A549 (cell line): Measurements from ENCODE around the gene GPT2.

Source experiments
- CHD2 ChIP-seq: fragments of 150-350 bp; IDR thresholded peaks from 2 replicates; pipeline ENCODE4 v1.6.1; 2014; ENCODE audit warnings: low read length; ENCODE audit not compliant: partially characterized antibody
- EHMT2 ChIP-seq: fragments of 200-600 bp; sonication (generic); IDR thresholded peaks from 2 replicates; pipeline ENCODE4 v1.6.1; 2016; ENCODE audit warnings: antibody characterized with exemption, low read depth, mild to moderate bottlenecking, moderate library complexity
- KDM1A ChIP-seq: fragments of 200-600 bp; sonication (generic); IDR thresholded peaks from 2 replicates; pipeline ENCODE4 v1.6.1; 2016; ENCODE audit warnings: low read depth, mild to moderate bottlenecking
- KDM5A ChIP-seq: fragments of 200-600 bp; sonication (generic); IDR thresholded peaks from 2 replicates; pipeline ENCODE4 v1.6.1; 2016; ENCODE audit warnings: antibody characterized with exemption, mild to moderate bottlenecking
- POLR2A ChIP-seq: IDR thresholded peaks from 2 replicates; pipeline ENCODE4 v1.6.1; 2012; ENCODE audit warnings: mild to moderate bottlenecking, low read length
- RAD21 ChIP-seq, 2 experiments: fragments of >200 bp in 1 of 2; sonication (Bioruptor Twin) in 1 of 2; formaldehyde crosslinking in 1 of 2; IDR thresholded peaks in 1 of 2; conservative IDR thresholded peaks in 1 of 2; 2 replicates in 1 of 2; 3 replicates in 1 of 2; pipeline ENCODE4 v1.6.1; 2012 to 2018; ENCODE audit warnings: inconsistent platforms in 1 of 2
- RARB ChIP-seq: fragments of 250-450 bp; sonication (Bioruptor Pico); IDR thresholded peaks from 2 replicates; pipeline ENCODE4 v1.8.0; 2021; ENCODE audit warnings: mild to moderate bottlenecking, moderate library complexity
- SMC3 ChIP-seq: fragments of >200 bp; sonication (Bioruptor Twin); formaldehyde crosslinking; IDR thresholded peaks from 3 replicates; pipeline ENCODE4 v1.6.1; 2018; ENCODE audit warnings: inconsistent platforms
- TF ChIP-seq, protein P1 (sequence below): fragments of 250-450 bp; sonication (Bioruptor Pico); IDR thresholded peaks from 2 replicates; pipeline ENCODE4 v1.5.0; 2021; ENCODE audit warnings: mild to moderate bottlenecking, moderate library complexity, borderline replicate concordance
- TF ChIP-seq, protein P2 (sequence below): fragments of >200 bp; sonication (Bioruptor Twin); formaldehyde crosslinking; IDR thresholded peaks from 3 replicates; pipeline ENCODE4 v1.5.1; 2016
- TF ChIP-seq, protein P3 (sequence below): fragments of 450-650 bp; IDR thresholded peaks from 2 replicates; pipeline ENCODE4 v1.6.1; 2014; ENCODE audit warnings: antibody characterized with exemption

DNA sequence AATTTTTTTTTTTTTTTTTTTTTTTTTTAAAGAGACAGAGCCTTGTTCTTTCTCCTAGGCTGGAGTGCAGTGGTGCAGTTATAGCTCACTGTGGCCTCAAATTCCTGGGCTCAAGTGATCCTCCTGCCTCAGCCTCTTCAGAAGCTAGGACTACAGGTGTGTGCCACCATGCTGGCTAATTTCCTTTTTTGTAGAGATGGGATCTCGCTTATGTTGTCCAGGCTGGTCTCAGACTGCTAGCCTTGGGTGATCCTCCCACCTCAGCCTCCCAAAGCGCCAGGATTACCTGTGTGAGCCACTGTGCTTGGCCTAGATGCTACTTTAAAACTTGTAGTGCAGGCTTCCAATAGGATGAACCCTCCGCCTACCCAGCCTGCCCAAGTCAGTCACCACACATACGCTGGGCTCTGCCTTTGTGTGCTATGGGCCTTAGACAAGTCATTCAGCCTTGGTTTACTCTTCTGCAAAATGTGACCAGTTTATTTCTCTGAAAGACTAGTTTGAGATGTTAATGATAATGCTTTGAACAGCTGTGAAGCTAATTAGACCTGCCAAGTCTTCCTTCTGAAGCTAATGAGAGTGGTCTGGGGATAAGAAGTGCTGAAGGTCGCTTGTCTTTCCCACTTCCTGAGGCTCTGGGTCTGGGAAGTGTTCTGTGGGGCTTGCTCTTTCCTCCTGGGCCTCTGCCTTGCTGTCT lies 5.2 kb downstream of the GPT2 start:
- TF ChIP-seq, protein P1, sequence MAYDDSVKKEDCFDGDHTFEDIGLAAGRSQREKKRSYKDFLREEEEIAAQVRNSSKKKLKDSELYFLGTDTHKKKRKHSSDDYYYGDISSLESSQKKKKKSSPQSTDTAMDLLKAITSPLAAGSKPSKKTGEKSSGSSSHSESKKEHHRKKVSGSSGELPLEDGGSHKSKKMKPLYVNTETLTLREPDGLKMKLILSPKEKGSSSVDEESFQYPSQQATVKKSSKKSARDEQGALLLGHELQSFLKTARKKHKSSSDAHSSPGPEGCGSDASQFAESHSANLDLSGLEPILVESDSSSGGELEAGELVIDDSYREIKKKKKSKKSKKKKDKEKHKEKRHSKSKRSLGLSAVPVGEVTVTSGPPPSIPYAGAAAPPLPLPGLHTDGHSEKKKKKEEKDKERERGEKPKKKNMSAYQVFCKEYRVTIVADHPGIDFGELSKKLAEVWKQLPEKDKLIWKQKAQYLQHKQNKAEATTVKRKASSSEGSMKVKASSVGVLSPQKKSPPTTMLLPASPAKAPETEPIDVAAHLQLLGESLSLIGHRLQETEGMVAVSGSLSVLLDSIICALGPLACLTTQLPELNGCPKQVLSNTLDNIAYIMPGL (CRISPR knock-in tag): no peak
- TF ChIP-seq RAD21 (conservative IDR thresholded peaks at IDR 0.05 in 1 of 2, IDR thresholded peaks at IDR 0.05 in 1 of 2): no peak
- TF ChIP-seq KDM1A: no peak
- TF ChIP-seq KDM5A: no peak
- TF ChIP-seq, protein P2, sequence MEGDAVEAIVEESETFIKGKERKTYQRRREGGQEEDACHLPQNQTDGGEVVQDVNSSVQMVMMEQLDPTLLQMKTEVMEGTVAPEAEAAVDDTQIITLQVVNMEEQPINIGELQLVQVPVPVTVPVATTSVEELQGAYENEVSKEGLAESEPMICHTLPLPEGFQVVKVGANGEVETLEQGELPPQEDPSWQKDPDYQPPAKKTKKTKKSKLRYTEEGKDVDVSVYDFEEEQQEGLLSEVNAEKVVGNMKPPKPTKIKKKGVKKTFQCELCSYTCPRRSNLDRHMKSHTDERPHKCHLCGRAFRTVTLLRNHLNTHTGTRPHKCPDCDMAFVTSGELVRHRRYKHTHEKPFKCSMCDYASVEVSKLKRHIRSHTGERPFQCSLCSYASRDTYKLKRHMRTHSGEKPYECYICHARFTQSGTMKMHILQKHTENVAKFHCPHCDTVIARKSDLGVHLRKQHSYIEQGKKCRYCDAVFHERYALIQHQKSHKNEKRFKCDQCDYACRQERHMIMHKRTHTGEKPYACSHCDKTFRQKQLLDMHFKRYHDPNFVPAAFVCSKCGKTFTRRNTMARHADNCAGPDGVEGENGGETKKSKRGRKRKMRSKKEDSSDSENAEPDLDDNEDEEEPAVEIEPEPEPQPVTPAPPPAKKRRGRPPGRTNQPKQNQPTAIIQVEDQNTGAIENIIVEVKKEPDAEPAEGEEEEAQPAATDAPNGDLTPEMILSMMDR: no peak
- no peak for TF ChIP-seq POLR2A
- TF ChIP-seq RARB: no peak
- TF ChIP-seq, protein P3, sequence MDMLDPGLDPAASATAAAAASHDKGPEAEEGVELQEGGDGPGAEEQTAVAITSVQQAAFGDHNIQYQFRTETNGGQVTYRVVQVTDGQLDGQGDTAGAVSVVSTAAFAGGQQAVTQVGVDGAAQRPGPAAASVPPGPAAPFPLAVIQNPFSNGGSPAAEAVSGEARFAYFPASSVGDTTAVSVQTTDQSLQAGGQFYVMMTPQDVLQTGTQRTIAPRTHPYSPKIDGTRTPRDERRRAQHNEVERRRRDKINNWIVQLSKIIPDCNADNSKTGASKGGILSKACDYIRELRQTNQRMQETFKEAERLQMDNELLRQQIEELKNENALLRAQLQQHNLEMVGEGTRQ: no peak
- no peak for TF ChIP-seq SMC3
- TF ChIP-seq CHD2: no peak
- no peak for TF ChIP-seq EHMT2
